WTC11 (cell line): ENCODE data around the gene PRKN. TPM values are rescaled to one million over a fixed set of nuclear protein-coding genes. Genes with fewer than 3 reads are reported as not detected.

Source experiments
- ATAC-seq: fragments of 200-7000 bp; cut with Tn5 transposase; 2 replicates; pipeline ENCODE4 v1.10.0; 2021; ENCODE audit warnings: mild to moderate bottlenecking, moderate library complexity
- CTCF ChIA-PET: fragments of 300-600 bp; sonication (Branson Sonifier 250); formaldehyde crosslinking; loops from one replicate; lab custom pipeline; 2021; ENCODE audit warnings: antibody characterized with exemption; lab: Charles Lee
- POLR2A ChIA-PET: fragments of 350-600 bp; sonication (Branson Sonifier 250); formaldehyde crosslinking; loops from one replicate; lab custom pipeline; 2021; ENCODE audit warnings: antibody characterized with exemption; lab: Charles Lee
- DNase-seq: peaks from one replicate; pipeline ENCODE4 v3.0.0; 2021; ENCODE audit warnings: low spot score
- H3K27ac Mint-ChIP-seq: 2 replicates; pipeline ENCODE4 v1.8.0; 2021; ENCODE audit warnings: mixed read lengths
- H3K27me3 Mint-ChIP-seq: 2 replicates; pipeline ENCODE4 v1.8.0; 2021; ENCODE audit warnings: low read depth, mild to moderate bottlenecking, moderate library complexity, mixed read lengths
- H3K36me3 Mint-ChIP-seq: 2 replicates; pipeline ENCODE4 v1.8.0; 2021; ENCODE audit warnings: mixed read lengths
- H3K4me1 Mint-ChIP-seq: 2 replicates; pipeline ENCODE4 v1.8.0; 2022; ENCODE audit warnings: mixed read lengths
- H3K4me3 Mint-ChIP-seq: 2 replicates; pipeline ENCODE4 v1.8.0; 2021; ENCODE audit warnings: mild to moderate bottlenecking, moderate library complexity, mixed read lengths
- H3K9me3 Mint-ChIP-seq: 2 replicates; pipeline ENCODE4 v1.8.0; 2021; ENCODE audit warnings: mixed read lengths
- ATF3 ChIP-seq: sonication (generic); formaldehyde crosslinking; conservative IDR thresholded peaks from 2 replicates; pipeline ENCODE4 v1.8.1; 2022; ENCODE audit warnings: mild to moderate bottlenecking, missing genetic modification reagents
- CTCF ChIP-seq: fragments of 200-600 bp; IDR thresholded peaks from 2 replicates; pipeline ENCODE4 v1.8.0; 2022; ENCODE audit warnings: antibody characterized with exemption
- ELF4 ChIP-seq: sonication (generic); formaldehyde crosslinking; IDR thresholded peaks from 2 replicates; pipeline ENCODE4 v1.8.1; 2022; ENCODE audit warnings: low read depth, mild to moderate bottlenecking, moderate library complexity, missing genetic modification reagents
- FOXP4 ChIP-seq: sonication (generic); formaldehyde crosslinking; IDR thresholded peaks from 2 replicates; pipeline ENCODE4 v1.8.0; 2022; ENCODE audit warnings: mild to moderate bottlenecking, missing genetic modification reagents
- HMGA2 ChIP-seq: fragments of 250-450 bp; sonication (Bioruptor Pico); IDR thresholded peaks from 2 replicates; pipeline ENCODE4 v1.4.0; 2021; ENCODE audit warnings: mild to moderate bottlenecking, moderate library complexity
- NFATC4 ChIP-seq: fragments of 250-450 bp; sonication (Bioruptor Pico); IDR thresholded peaks from 2 replicates; pipeline ENCODE4 v1.9.0; 2021; ENCODE audit warnings: mild to moderate bottlenecking
- NR1H2 ChIP-seq: sonication (generic); formaldehyde crosslinking; IDR thresholded peaks from 2 replicates; pipeline ENCODE4 v1.9.0; 2021; ENCODE audit warnings: mild to moderate bottlenecking, moderate library complexity, missing genetic modification reagents
- NR3C1 ChIP-seq: sonication (generic); formaldehyde crosslinking; conservative IDR thresholded peaks from 2 replicates; pipeline ENCODE4 v1.8.1; 2023; ENCODE audit warnings: low read depth, mild to moderate bottlenecking, missing genetic modification reagents
- OVOL2 ChIP-seq: fragments of 250-450 bp; sonication (Bioruptor Pico); IDR thresholded peaks from 2 replicates; pipeline ENCODE4 v1.9.0; 2021; ENCODE audit warnings: mild to moderate bottlenecking, borderline replicate concordance
- PRDM15 ChIP-seq: sonication (generic); formaldehyde crosslinking; IDR thresholded peaks from 2 replicates; pipeline ENCODE4 v1.8.0; 2022; ENCODE audit warnings: missing genetic modification reagents
- SMAD4 ChIP-seq: sonication (generic); formaldehyde crosslinking; IDR thresholded peaks from 2 replicates; pipeline ENCODE4 v1.8.0; 2022; ENCODE audit warnings: mild to moderate bottlenecking, missing genetic modification reagents
- SOX15 ChIP-seq: fragments of 250-450 bp; sonication (Bioruptor Pico); IDR thresholded peaks from 2 replicates; pipeline ENCODE4 v1.9.0; 2021; ENCODE audit warnings: mild to moderate bottlenecking
- ZNF121 ChIP-seq: sonication (generic); formaldehyde crosslinking; IDR thresholded peaks from 2 replicates; pipeline ENCODE4 v1.8.0; 2023; ENCODE audit warnings: missing genetic modification reagents
- ZNF138 ChIP-seq: sonication (generic); formaldehyde crosslinking; conservative IDR thresholded peaks from 2 replicates; pipeline ENCODE4 v1.8.1; 2022; ENCODE audit warnings: mild to moderate bottlenecking, moderate library complexity, missing genetic modification reagents
- ZNF532 ChIP-seq: fragments of 250-450 bp; sonication (Bioruptor Pico); IDR thresholded peaks from 2 replicates; pipeline ENCODE4 v1.9.0; 2021; ENCODE audit warnings: mild to moderate bottlenecking, borderline replicate concordance
- total RNA-seq: library from RNA; stranded (reverse); gene quantifications from 3 replicates; pipeline ENCODE4 v1.2.3, GENCODE V29; 2021
- TF ChIP-seq, protein P1 (sequence below): sonication (generic); formaldehyde crosslinking; IDR thresholded peaks from 2 replicates; pipeline ENCODE4 v1.8.0; 2022; ENCODE audit warnings: mild to moderate bottlenecking, missing genetic modification reagents
- TF ChIP-seq, protein P2 (sequence below): sonication (generic); formaldehyde crosslinking; IDR thresholded peaks from 2 replicates; pipeline ENCODE4 v1.8.0; 2023; ENCODE audit warnings: missing genetic modification reagents
- TF ChIP-seq, protein P3 (sequence below): sonication (generic); formaldehyde crosslinking; IDR thresholded peaks from 2 replicates; pipeline ENCODE4 v1.8.0; 2023; ENCODE audit warnings: mild to moderate bottlenecking, missing genetic modification reagents
- TF ChIP-seq, protein P4 (sequence below): sonication (generic); formaldehyde crosslinking; IDR thresholded peaks from 2 replicates; pipeline ENCODE4 v1.8.1; 2023; ENCODE audit warnings: mild to moderate bottlenecking, missing genetic modification reagents, moderate library complexity

Gene PRKN
- total RNA-seq, 1 experiment from 2014 or later: 0.59 TPM

DNA sequence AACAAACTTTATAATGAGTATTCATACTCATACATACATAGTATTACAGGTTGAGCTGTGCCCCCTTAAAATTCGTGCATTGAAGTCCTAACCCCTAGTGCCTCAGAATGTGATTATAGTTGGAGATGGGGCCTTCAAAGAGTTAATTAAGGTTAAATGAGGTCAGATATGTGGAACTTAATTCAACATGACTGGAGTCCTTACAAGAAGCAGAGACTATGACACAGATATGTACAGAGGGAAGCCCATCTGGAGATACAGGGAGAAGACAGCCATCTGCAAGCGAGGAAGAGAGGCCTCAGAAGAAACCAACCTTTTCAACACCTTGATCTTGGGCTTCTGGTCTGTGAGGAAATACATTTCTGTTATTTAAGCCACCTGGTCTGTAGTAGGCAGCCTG is 917.6 kb downstream of the PRKN start:
- DNase-seq: no peak
- H3K4me3 Mint-ChIP-seq: no peak overlapping the region
- no peaks in the 10 kb centered on the region for H3K36me3 Mint-ChIP-seq
- no peak overlapping the region for H3K27ac Mint-ChIP-seq
- H3K9me3 Mint-ChIP-seq: peaks cover 4% of the 10 kb centered on the region
- ChIA-PET POLR2A (no interaction called here), CTCF (interaction anchor here (1.0 kb wide), 1 partner anchor 61 kb away, joined by 4 read pairs; no protein-coding TSS in a partner anchor)
- H3K27me3 Mint-ChIP-seq: no peaks in the 10 kb centered on the region
- TF ChIP-seq NR3C1 (CRISPR knock-in tag) (no peak), PRDM15 (CRISPR knock-in tag) (no peak), ZNF121 (no peak), ZNF532 (CRISPR knock-in tag) (no peak), HMGA2 (CRISPR knock-in tag) (no peak), OVOL2 (CRISPR knock-in tag) (no peak), SMAD4 (no peak), FOXP4 (no peak), NFATC4 (CRISPR knock-in tag) (no peak), SOX15 (CRISPR knock-in tag) (no peak), ATF3 (CRISPR knock-in tag) (no peak), ELF4 (CRISPR knock-in tag) (no peak), CTCF (no peak), ZNF138 (CRISPR knock-in tag) (no peak), NR1H2 (CRISPR knock-in tag) (no peak)
- TF ChIP-seq, protein P1, sequence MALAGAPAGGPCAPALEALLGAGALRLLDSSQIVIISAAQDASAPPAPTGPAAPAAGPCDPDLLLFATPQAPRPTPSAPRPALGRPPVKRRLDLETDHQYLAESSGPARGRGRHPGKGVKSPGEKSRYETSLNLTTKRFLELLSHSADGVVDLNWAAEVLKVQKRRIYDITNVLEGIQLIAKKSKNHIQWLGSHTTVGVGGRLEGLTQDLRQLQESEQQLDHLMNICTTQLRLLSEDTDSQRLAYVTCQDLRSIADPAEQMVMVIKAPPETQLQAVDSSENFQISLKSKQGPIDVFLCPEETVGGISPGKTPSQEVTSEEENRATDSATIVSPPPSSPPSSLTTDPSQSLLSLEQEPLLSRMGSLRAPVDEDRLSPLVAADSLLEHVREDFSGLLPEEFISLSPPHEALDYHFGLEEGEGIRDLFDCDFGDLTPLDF: no peak
- TF ChIP-seq, protein P2, sequence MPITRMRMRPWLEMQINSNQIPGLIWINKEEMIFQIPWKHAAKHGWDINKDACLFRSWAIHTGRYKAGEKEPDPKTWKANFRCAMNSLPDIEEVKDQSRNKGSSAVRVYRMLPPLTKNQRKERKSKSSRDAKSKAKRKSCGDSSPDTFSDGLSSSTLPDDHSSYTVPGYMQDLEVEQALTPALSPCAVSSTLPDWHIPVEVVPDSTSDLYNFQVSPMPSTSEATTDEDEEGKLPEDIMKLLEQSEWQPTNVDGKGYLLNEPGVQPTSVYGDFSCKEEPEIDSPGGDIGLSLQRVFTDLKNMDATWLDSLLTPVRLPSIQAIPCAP (CRISPR knock-in tag): no peak
- TF ChIP-seq, protein P3, sequence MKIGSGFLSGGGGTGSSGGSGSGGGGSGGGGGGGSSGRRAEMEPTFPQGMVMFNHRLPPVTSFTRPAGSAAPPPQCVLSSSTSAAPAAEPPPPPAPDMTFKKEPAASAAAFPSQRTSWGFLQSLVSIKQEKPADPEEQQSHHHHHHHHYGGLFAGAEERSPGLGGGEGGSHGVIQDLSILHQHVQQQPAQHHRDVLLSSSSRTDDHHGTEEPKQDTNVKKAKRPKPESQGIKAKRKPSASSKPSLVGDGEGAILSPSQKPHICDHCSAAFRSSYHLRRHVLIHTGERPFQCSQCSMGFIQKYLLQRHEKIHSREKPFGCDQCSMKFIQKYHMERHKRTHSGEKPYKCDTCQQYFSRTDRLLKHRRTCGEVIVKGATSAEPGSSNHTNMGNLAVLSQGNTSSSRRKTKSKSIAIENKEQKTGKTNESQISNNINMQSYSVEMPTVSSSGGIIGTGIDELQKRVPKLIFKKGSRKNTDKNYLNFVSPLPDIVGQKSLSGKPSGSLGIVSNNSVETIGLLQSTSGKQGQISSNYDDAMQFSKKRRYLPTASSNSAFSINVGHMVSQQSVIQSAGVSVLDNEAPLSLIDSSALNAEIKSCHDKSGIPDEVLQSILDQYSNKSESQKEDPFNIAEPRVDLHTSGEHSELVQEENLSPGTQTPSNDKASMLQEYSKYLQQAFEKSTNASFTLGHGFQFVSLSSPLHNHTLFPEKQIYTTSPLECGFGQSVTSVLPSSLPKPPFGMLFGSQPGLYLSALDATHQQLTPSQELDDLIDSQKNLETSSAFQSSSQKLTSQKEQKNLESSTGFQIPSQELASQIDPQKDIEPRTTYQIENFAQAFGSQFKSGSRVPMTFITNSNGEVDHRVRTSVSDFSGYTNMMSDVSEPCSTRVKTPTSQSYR (CRISPR knock-in tag): no peak
- TF ChIP-seq, protein P4, sequence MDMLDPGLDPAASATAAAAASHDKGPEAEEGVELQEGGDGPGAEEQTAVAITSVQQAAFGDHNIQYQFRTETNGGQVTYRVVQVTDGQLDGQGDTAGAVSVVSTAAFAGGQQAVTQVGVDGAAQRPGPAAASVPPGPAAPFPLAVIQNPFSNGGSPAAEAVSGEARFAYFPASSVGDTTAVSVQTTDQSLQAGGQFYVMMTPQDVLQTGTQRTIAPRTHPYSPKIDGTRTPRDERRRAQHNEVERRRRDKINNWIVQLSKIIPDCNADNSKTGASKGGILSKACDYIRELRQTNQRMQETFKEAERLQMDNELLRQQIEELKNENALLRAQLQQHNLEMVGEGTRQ (CRISPR knock-in tag): no peak
- ATAC-seq: no peak
- peaks cover 3% of the 10 kb centered on the region for H3K4me1 Mint-ChIP-seq
